Breast epithelium (tissue), 3 donors: Measurements from ENCODE around the gene NUTF2.

Experiments
- CTCF ChIP-seq, 3 donors: fragments of 450-650 bp; IDR thresholded peaks; one replicate each; pipeline ENCODE4 v1.5.1; 2016 to 2017; ENCODE audit warnings: antibody characterized with exemption in 3 of 3, mild to moderate bottlenecking in 3 of 3, moderate library complexity in 3 of 3
- POLR2A ChIP-seq: fragments of 450-650 bp; IDR thresholded peaks from one replicate; pipeline ENCODE4 v1.6.1; 2016; ENCODE audit warnings: antibody characterized with exemption, mild to moderate bottlenecking, moderate library complexity
- POLR2AphosphoS5 ChIP-seq, 3 donors: sonication (generic); formaldehyde crosslinking; IDR thresholded peaks; one replicate each; pipeline ENCODE4 v1.6.1; 2017; ENCODE audit warnings: antibody characterized with exemption in 3 of 3

- TF ChIP-seq CTCF (IDR thresholded peaks at IDR 0.05) = no peak
- TF ChIP-seq POLR2A = no peak
- no peak for TF ChIP-seq POLR2AphosphoS5 (IDR thresholded peaks at IDR 0.05)
Measured at GRCh38 chr16:67856927-67857546, 10.3 kb downstream of the NUTF2 start.
